ENCODE measurements around the gene ZNF521.

Gene ZNF521

DNA sequence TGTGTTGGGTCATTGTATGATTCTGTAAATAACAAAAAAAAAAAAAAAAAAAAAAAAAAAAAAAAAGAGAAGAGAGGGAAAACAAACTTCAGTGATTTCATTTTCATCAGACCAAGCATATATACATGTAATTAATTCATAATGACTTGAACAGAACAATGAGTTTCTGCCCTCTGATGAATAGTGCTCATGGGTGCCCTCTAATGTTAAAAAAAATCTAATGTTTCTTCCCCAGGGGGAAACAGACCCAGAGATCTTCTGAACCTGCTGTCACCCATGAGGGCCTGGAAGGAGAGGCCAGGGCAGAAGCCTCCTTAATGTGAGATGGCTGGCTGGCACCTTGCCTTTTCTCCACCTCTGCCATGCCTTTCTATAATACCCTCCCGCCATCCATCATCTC, 289.2 kb downstream of the ZNF521 start:
- no peak overlapping the region for H3K9ac ChIP-seq (ENCODE audit: low read length)
- H3K9me3 ChIP-seq (ENCODE audit: insufficient read depth, low read length), result no peaks in the 10 kb centered on the region
- no peaks in the 10 kb centered on the region for H3K27me3 ChIP-seq (ENCODE audit: low read length)
- H3K36me3 ChIP-seq (ENCODE audit: low read length), result no peaks in the 10 kb centered on the region
- H3K9me2 ChIP-seq (replicated peaks; ENCODE audit: insufficient read depth, low read length), result no peaks in the 10 kb centered on the region
- TF ChIP-seq EZH2phosphoT487 (conservative IDR thresholded peaks at IDR 0.05; ENCODE audit: low read length) (no peak), CTCF (IDR thresholded peaks at IDR 0.05; ENCODE audit: insufficient read depth, low read length, poor library complexity, severe bottlenecking) (peak; percentile 16)
- H3K27ac ChIP-seq (ENCODE audit: low read depth, low read length), result no peak overlapping the region
- H3F3A ChIP-seq (ENCODE audit: insufficient read depth), result no peaks in the 10 kb centered on the region
- H3K4me3 ChIP-seq (ENCODE audit: insufficient read depth, low read length, poor library complexity, severe bottlenecking), result no peak overlapping the region
- H3K4me2 ChIP-seq (ENCODE audit: low read depth, low read length, poor library complexity, severe bottlenecking), result no peak overlapping the region
- H4K20me1 ChIP-seq (ENCODE audit: low read depth, low read length), result no peaks in the 10 kb centered on the region
- H2AFZ ChIP-seq (ENCODE audit: low read depth, low read length, severe bottlenecking), result no peak overlapping the region
- H3K79me2 ChIP-seq (ENCODE audit: insufficient read depth, low read length), result no peaks in the 10 kb centered on the region

- H3K36me3 ChIP-seq (ENCODE audit: low read length), result no peaks in the 10 kb centered on the region
- H2AFZ ChIP-seq (ENCODE audit: low read depth, low read length, severe bottlenecking), result no peak overlapping the region
- no peak overlapping the region for H3K27ac ChIP-seq (ENCODE audit: low read depth, low read length)
- H3K79me2 ChIP-seq (ENCODE audit: insufficient read depth, low read length), result no peaks in the 10 kb centered on the region
- no peaks in the 10 kb centered on the region for H4K20me1 ChIP-seq (ENCODE audit: low read depth, low read length)
- no peaks in the 10 kb centered on the region for H3K9me2 ChIP-seq (replicated peaks; ENCODE audit: insufficient read depth, low read length)
- no peaks in the 10 kb centered on the region for H3K27me3 ChIP-seq (ENCODE audit: low read length)
- no peaks in the 10 kb centered on the region for H3F3A ChIP-seq (ENCODE audit: insufficient read depth)
- TF ChIP-seq CTCF (IDR thresholded peaks at IDR 0.05; ENCODE audit: insufficient read depth, low read length, poor library complexity, severe bottlenecking) (no peak), EZH2phosphoT487 (conservative IDR thresholded peaks at IDR 0.05; ENCODE audit: low read length) (no peak)
- no peak overlapping the region for H3K9ac ChIP-seq (ENCODE audit: low read length)
- H3K9me3 ChIP-seq (ENCODE audit: insufficient read depth, low read length), result no peaks in the 10 kb centered on the region
- H3K4me2 ChIP-seq (ENCODE audit: low read depth, low read length, poor library complexity, severe bottlenecking), result no peak overlapping the region
- no peak overlapping the region for H3K4me3 ChIP-seq (ENCODE audit: insufficient read depth, low read length, poor library complexity, severe bottlenecking)
These were observed 290.6 kb downstream of the ZNF521 start for GRCh38 chr18:25061395-25061794.

DNA sequence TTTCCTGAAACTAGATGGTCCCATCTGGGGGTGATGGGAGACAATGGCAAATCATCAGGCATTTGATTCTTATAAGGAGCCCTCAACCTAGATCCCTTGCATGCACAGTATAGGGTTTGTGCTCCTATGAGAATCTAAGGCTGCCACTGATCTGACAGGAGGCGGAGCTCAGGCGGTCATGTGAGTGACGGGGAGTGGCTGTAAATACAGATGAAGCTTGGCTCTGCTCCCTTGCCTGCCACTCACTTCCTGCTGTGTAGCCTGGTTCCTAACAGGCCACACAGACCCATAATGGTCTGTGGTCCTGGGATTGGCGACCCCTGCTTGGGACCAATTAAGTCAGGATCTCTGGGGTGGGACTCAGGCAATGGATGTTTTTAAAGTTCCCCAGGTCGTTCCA, 293.4 kb downstream of the ZNF521 start:
- Histone ChIP-seq H3K9ac (ENCODE audit: low read length) (no peak overlapping the region), H2AFZ (ENCODE audit: low read depth, low read length, severe bottlenecking) (peak overlapping the region; percentile 18), H3K9me3 (ENCODE audit: insufficient read depth, low read length) (no peaks in the 10 kb centered on the region), H3K9me2 (replicated peaks; ENCODE audit: insufficient read depth, low read length) (no peaks in the 10 kb centered on the region), H3F3A (ENCODE audit: insufficient read depth) (no peaks in the 10 kb centered on the region), H4K20me1 (ENCODE audit: low read depth, low read length) (no peaks in the 10 kb centered on the region), H3K4me3 (ENCODE audit: insufficient read depth, low read length, poor library complexity, severe bottlenecking) (no peak overlapping the region), H3K36me3 (ENCODE audit: low read length) (no peaks in the 10 kb centered on the region), H3K27me3 (ENCODE audit: low read length) (no peaks in the 10 kb centered on the region), H3K4me2 (ENCODE audit: low read depth, low read length, poor library complexity, severe bottlenecking) (no peak overlapping the region), H3K79me2 (ENCODE audit: insufficient read depth, low read length) (no peaks in the 10 kb centered on the region), H3K27ac (ENCODE audit: low read depth, low read length) (no peak overlapping the region)
- TF ChIP-seq CTCF (IDR thresholded peaks at IDR 0.05; ENCODE audit: insufficient read depth, low read length, poor library complexity, severe bottlenecking), result no peak
- no peak for TF ChIP-seq EZH2phosphoT487 (conservative IDR thresholded peaks at IDR 0.05; ENCODE audit: low read length)

Measured in SU-DHL-6 (cell line).